ENCODE results near the gene MGRN1.
A peak's percentile ranks its signal among the peaks of the same experiment; 100 is the strongest.

GRCh38 chr16:4683255-4684057, 58.8 kb downstream of the MGRN1 start:
- TF ChIP-seq EZH2 (IDR thresholded peaks at IDR 0.05; ENCODE audit: borderline replicate concordance, insufficient read depth, low read depth, low read length, poor library complexity, severe bottlenecking) (no peak), CTCF (IDR thresholded peaks at IDR 0.05) (peak; percentile 5)

All from B cell (primary cell).